Right lobe of liver (tissue), 6 donors: ENCODE data around the gene SEMA5B. TPM values are rescaled to one million over a fixed set of nuclear protein-coding genes. Genes with fewer than 3 reads are reported as not detected.

Experiments used
- ATAC-seq, 4 donors: fragments of 200-7000 bp; cut with Tn5 transposase; one replicate each; pipeline ENCODE4 v1.9.1; 2020; ENCODE audit warnings: mild to moderate bottlenecking in 4 of 4, moderate library complexity in 4 of 4
- DNase-seq, 3 donors: peaks; one replicate each; pipeline ENCODE4 v3.0.0-alpha.2; 2020
- H3K27ac ChIP-seq, 3 donors: fragments of 200-600 bp; one replicate each; pipeline ENCODE4 v1.8.0; 2022
- H3K27me3 ChIP-seq, 2 donors: fragments of 200-600 bp; one replicate each; pipeline ENCODE4 v1.8.0; 2022
- H3K36me3 ChIP-seq, 4 donors: fragments of 200-600 bp; sonication (generic) in 1 of 4; one replicate each; pipeline versions ENCODE4 v1.5.1 to v1.8.0; 2017 to 2022; ENCODE audit warnings: control low read depth in 1 of 4
- H3K4me1 ChIP-seq, 4 donors: fragments of 200-600 bp; sonication (generic) in 1 of 4; one replicate each; pipeline versions ENCODE4 v1.5.1 to v1.8.0; 2017 to 2022; ENCODE audit warnings: control low read depth in 1 of 4
- H3K4me3 ChIP-seq, 3 donors: fragments of 200-600 bp; one replicate each; pipeline ENCODE4 v1.8.0; 2022
- H3K9me3 ChIP-seq, 4 donors: fragments of 200-600 bp; sonication (generic) in 1 of 4; one replicate each; pipeline versions ENCODE4 v1.5.1 to v1.8.0; 2017 to 2022; ENCODE audit warnings: control low read depth in 1 of 4
- POLR2A ChIP-seq: fragments of 450-650 bp; IDR thresholded peaks from one replicate; pipeline ENCODE4 v1.6.1; 2017; ENCODE audit warnings: antibody characterized with exemption, mild to moderate bottlenecking
- WGBS: methylation state at CpG from one replicate; pipeline ENCODE4 v1.1.6; 2018; ENCODE audit warnings: low coverage, low lambda C conversion rate; ENCODE audit not compliant: insufficient coverage; ENCODE audit errors: missing lambda C conversion rate; 5-methylcytosine and 5-hydroxymethylcytosine counted together
- intact Hi-C, 2 donors: fragments of 100-400 bp; cut with DNase I; formaldehyde crosslinking; loops; one replicate each; pipeline versions ENCODE4 v1.11.2 to v1.14.1; 2022
- total RNA-seq, 6 experiments: library from RNA; depleted of rRNA in 2 of 6; stranded (reverse); fragments of >200 nt in 2 of 6; fragmentation: NEBNext Ultra II Directional in 3 of 6; extraction: Animal tissue kit (Norgen Biotek cat#: 25700) in 3 of 6; gene quantifications; one replicate each; pipeline versions ENCODE4 v1.1.0 to v1.2.4, GENCODE V29; 2016 to 2023
- TF ChIP-seq, protein P1 (sequence below), 4 donors: fragments of 200-600 bp in 3 of 4; fragments of 450-650 bp in 1 of 4; IDR thresholded peaks; one replicate each; pipeline versions ENCODE4 v1.5.1 to v1.8.0; 2016 to 2022; ENCODE audit warnings: antibody characterized with exemption in 4 of 4, mild to moderate bottlenecking in 2 of 4
- donor health status: DM: no; HTN: yes; CAD: no.
- donor health status: DM: no; HTN: no; CAD: no.
- donor health status: DM: no; HTN: no; CAD: no.
- donor health status: DM: no; HTN: yes; CAD: no.
- donor health status: DM: no; HTN: yes; CAD: no.

SEMA5B gene
- total RNA-seq, 6 experiments from 2014 or later: 0.12 to 0.65 (median 0.25) TPM

DNA sequence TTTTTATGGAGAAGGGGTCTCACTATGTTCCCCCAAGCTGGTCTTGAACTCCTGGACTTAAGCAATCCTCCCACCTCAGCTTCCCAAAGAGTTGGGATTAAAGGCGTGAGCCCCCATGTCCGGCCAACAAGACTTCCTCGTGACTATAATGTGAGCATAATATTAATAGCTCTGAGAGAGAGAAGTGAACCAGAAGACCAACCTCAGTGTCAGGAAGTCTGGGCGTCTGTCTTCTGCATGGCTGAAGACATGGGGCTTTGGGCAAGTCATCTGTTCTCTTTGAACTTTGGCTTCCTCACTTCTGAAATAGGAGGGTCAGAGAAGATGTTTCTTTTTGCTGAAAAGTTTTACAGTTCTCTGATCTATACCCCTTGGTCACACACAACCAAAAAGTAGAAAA, 140.6 kb downstream of the SEMA5B start:
- Histone ChIP-seq H3K4me1 (no peaks in the 10 kb centered on the region), H3K4me3 (no peak overlapping the region), H3K36me3 (no peaks in the 10 kb centered on the region), H3K27me3 (no peaks in the 10 kb centered on the region), H3K27ac (no peak overlapping the region), H3K9me3 (no peaks in the 10 kb centered on the region)
- WGBS: 55% methylated on average over 4 of the region's 4 CpGs
- no peak for TF ChIP-seq POLR2A
- TF ChIP-seq, protein P1, sequence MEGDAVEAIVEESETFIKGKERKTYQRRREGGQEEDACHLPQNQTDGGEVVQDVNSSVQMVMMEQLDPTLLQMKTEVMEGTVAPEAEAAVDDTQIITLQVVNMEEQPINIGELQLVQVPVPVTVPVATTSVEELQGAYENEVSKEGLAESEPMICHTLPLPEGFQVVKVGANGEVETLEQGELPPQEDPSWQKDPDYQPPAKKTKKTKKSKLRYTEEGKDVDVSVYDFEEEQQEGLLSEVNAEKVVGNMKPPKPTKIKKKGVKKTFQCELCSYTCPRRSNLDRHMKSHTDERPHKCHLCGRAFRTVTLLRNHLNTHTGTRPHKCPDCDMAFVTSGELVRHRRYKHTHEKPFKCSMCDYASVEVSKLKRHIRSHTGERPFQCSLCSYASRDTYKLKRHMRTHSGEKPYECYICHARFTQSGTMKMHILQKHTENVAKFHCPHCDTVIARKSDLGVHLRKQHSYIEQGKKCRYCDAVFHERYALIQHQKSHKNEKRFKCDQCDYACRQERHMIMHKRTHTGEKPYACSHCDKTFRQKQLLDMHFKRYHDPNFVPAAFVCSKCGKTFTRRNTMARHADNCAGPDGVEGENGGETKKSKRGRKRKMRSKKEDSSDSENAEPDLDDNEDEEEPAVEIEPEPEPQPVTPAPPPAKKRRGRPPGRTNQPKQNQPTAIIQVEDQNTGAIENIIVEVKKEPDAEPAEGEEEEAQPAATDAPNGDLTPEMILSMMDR (IDR thresholded peaks at IDR 0.05): no peak
- no peak for DNase-seq
- intact Hi-C loops: no loop called here
- peak in 2 of 4 donors; percentile 13 to 43 for ATAC-seq

DNA sequence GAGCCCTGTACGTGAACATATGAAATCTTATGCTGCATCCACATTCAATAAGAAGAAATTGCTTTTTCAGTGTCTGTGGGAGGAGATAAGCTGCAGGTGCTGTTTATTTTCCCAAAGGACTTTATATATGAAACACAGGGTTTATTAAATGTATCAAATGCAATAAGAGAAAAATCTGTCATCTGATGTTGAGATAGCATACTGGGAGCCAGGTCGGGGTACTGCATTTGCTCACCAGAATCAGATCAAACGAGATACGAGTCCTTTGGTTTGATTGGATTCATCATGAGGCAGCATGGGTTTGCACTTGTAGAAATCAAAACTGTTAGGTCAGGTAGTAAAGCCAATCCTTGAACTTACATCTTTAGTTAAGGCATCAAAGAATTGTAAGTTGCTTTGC, 141.3 kb downstream of the SEMA5B start:
- Histone ChIP-seq H3K4me1 (no peaks in the 10 kb centered on the region), H3K4me3 (no peak overlapping the region), H3K27me3 (no peaks in the 10 kb centered on the region), H3K27ac (no peak overlapping the region), H3K36me3 (no peaks in the 10 kb centered on the region), H3K9me3 (no peaks in the 10 kb centered on the region)
- intact Hi-C loops: no loop called here
- no peak for TF ChIP-seq POLR2A
- TF ChIP-seq, protein P1 (IDR thresholded peaks at IDR 0.05): no peak
- WGBS: 90% methylated on average over 4 of the region's 4 CpGs
- ATAC-seq (no peak), DNase-seq (no peak)

DNA sequence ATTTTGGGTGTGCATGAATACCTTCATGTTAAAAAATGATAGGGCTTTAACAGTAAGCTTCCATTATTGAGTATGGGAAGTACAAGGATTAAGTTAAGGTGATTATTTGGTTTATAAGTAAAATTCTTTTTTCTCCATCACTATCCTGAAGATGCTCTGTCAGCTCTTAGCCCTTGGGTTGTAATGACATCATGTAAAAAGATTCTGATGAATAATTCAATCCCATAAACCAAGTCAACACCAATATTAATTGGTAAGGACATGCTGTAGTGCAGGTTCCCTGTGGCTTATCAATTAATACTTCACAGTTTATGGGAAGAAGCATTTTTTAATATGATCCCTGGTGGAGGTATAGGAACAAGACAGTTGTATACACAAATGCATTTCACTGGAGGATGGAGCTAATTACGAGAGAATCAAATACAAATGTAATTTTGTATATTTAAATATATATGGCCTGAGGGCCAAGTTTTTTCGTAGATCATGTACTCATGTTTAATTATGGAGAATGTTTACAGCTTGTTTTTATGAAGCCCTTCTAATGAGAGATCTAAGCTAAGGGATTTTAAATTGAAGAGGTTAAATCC, 145.1 kb downstream of the SEMA5B start:
- no peaks in the 10 kb centered on the region for H3K9me3 ChIP-seq
- H3K4me3 ChIP-seq: no peak overlapping the region
- H3K4me1 ChIP-seq: no peaks in the 10 kb centered on the region
- no peak overlapping the region for H3K27ac ChIP-seq
- H3K27me3 ChIP-seq: no peaks in the 10 kb centered on the region
- 87% methylated on average over 2 of the region's 2 CpGs for WGBS
- intact Hi-C loops: no loop called here
- no peak for DNase-seq
- TF ChIP-seq, protein P1 (IDR thresholded peaks at IDR 0.05): no peak
- no peak for TF ChIP-seq POLR2A
- peaks cover 0 to 8% (median 0%) of the 10 kb centered on the region in 4 donors for H3K36me3 ChIP-seq
- no peak for ATAC-seq

DNA sequence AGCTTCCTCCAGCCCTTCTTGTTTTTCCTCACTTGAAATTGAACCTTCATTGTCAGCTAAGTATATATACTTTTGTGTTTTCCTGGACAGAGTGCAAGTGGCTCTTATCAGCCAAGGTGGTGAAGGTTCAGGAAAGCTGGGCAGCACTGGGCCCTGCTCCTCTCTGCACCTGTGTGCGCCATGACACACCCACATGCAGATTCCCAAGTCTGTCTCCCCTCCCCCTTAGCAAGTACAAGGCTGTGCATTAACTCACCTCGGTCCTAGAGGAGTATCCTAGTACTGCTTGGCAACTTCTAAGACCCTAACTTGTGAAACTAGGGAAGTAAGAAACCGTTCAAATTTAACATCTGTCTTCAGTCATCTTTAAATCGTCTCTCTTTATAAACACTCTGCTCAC, 146.9 kb downstream of the SEMA5B start:
- H3K4me3 ChIP-seq: no peak overlapping the region
- H3K4me1 ChIP-seq: no peaks in the 10 kb centered on the region
- TF ChIP-seq POLR2A: no peak
- TF ChIP-seq, protein P1 (IDR thresholded peaks at IDR 0.05): no peak
- H3K9me3 ChIP-seq: no peaks in the 10 kb centered on the region
- 78% methylated on average over 4 of the region's 4 CpGs for WGBS
- H3K27me3 ChIP-seq: no peaks in the 10 kb centered on the region
- DNase-seq (no peak), ATAC-seq (no peak)
- H3K27ac ChIP-seq: no peak overlapping the region
- intact Hi-C loops: no loop called here
- peaks cover 0 to 8% (median under 1%) of the 10 kb centered on the region in 4 donors for H3K36me3 ChIP-seq

DNA sequence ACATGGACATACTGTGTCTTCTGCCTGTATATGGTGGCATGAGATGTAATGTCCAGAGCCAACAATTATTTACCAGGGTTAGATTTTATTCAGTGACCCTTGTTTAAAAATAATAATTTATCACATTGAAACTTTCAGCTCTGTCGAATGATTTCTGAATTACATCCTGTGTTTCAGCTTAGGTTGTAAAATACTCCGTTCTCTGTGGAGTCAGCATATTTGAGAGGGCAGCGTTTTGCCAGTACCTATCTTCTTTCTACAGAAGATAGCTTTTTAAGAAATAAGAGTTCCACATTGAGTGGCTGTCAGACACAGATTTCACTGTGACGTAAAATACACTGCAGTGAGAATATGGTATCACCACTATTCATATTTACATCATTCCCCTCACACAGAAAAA, 147.4 kb downstream of the SEMA5B start:
- H3K27ac ChIP-seq: no peak overlapping the region
- 78% methylated on average over 4 of the region's 4 CpGs for WGBS
- H3K9me3 ChIP-seq: no peaks in the 10 kb centered on the region
- TF ChIP-seq POLR2A: no peak
- TF ChIP-seq, protein P1 (IDR thresholded peaks at IDR 0.05): no peak
- no peaks in the 10 kb centered on the region for H3K27me3 ChIP-seq
- H3K36me3 ChIP-seq: peaks cover 0 to 8% (median under 1%) of the 10 kb centered on the region in 4 donors
- no peaks in the 10 kb centered on the region for H3K4me1 ChIP-seq
- no peak for ATAC-seq
- H3K4me3 ChIP-seq: no peak overlapping the region
- intact Hi-C loops: no loop called here
- DNase-seq: no peak
